ENCODE data around the gene UFC1. TPM values are rescaled to one million over a fixed set of nuclear protein-coding genes. Genes with fewer than 3 reads are reported as not detected.

UFC1 gene
- total and polyA plus RNA-seq, 4 donors: 99.6 to 149 (median 112) TPM

DNA sequence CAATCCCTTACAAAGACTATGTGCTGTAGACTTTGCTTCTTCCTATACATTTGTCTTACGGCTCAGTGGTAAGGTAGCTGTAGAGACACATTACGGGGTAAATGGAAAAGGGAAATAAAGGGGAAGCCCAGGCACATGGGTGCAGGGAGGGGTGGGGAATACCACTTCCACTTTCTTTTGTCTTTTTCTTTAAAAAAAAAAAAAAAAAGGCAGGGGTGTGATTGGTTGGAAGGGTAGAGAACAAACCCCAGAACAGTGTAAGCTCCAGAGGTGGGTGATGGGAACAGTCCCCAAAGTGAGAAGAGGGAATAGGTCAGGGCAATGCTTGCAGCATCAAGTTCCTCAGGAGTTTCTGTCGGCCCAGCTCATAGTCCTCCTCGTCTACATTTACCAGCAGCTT lies 31.9 kb upstream of the UFC1 start:
- Histone ChIP-seq H3K4me3 (no peak overlapping the region), H3K27me3 (ENCODE audit: control insufficient read depth in 3 of 3, insufficient read depth in 3 of 3, low read length in 2 of 3) (no peaks in the 10 kb centered on the region), H3K4me1 (ENCODE audit: control insufficient read depth in 5 of 5, insufficient read depth in 5 of 5, low read length in 5 of 5) (peaks cover 9 to 20% (median 12%) of the 10 kb centered on the region in 5 donors), H3K9me3 (ENCODE audit: control insufficient read depth in 4 of 4, insufficient read depth in 3 of 4, low read length in 3 of 4) (no peaks in the 10 kb centered on the region), H3K9ac (ENCODE audit: insufficient read depth in 1 of 2, low read length in 2 of 2) (no peak overlapping the region), H3K36me3 (ENCODE audit: control insufficient read depth in 4 of 4, insufficient read depth in 4 of 4, low read length in 4 of 4) (peaks cover 19 to 37% (median 30%) of the 10 kb centered on the region in 4 donors), H3K27ac (ENCODE audit: low read depth in 1 of 2, low read length in 1 of 2) (no peak overlapping the region)
- WGBS, 2 donors: 26 to 64% methylated on average over 4 of the region's 4 CpGs
- no peak for DNase-seq
- no peak for TF ChIP-seq CTCF (IDR thresholded peaks at IDR 0.05; ENCODE audit: control extremely low read depth, extremely low read depth)
- ATAC-seq (ENCODE audit: insufficient read depth, low FRiP score): no peak

GRCh38 chr1:161122967-161123366 lies 30.8 kb upstream of the UFC1 start:
- WGBS, 2 donors: 83 to 85% methylated on average over 6 of the region's 6 CpGs
- DNase-seq (no peak), ATAC-seq (ENCODE audit: insufficient read depth, low FRiP score) (no peak)
- Histone ChIP-seq H3K9me3 (ENCODE audit: control insufficient read depth in 4 of 4, insufficient read depth in 3 of 4, low read length in 3 of 4) (no peaks in the 10 kb centered on the region), H3K4me1 (ENCODE audit: control insufficient read depth in 5 of 5, insufficient read depth in 5 of 5, low read length in 5 of 5) (peaks cover 9 to 16% (median 9%) of the 10 kb centered on the region in 5 donors), H3K27me3 (ENCODE audit: control insufficient read depth in 3 of 3, insufficient read depth in 3 of 3, low read length in 2 of 3) (no peaks in the 10 kb centered on the region), H3K4me3 (no peak overlapping the region), H3K27ac (ENCODE audit: low read depth in 1 of 2, low read length in 1 of 2) (no peak overlapping the region), H3K36me3 (ENCODE audit: control insufficient read depth in 4 of 4, insufficient read depth in 4 of 4, low read length in 4 of 4) (peaks cover 20 to 43% (median 37%) of the 10 kb centered on the region in 4 donors), H3K9ac (ENCODE audit: insufficient read depth in 1 of 2, low read length in 2 of 2) (no peak overlapping the region)
- TF ChIP-seq CTCF (IDR thresholded peaks at IDR 0.05; ENCODE audit: control extremely low read depth, extremely low read depth): no peak

DNA sequence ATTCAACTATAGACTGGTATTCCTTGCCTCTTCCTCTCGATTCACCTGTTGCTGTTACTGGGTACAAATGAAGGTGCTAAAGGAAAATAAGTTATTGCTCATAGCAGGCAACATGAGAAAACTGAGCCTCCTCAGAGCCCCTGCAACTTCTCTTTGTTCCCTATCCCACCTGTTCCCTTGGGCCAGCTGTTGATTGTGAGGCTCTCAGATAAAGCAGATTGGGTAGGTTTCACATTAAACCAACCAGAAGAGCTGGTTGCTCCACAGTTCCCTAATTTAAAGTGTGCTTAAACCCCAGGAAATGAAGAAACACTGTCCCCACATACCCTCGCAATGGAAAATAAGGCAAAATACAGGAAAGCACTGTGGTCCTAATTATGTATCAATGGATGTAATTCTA lies 26.1 kb upstream of the UFC1 start:
- DNase-seq (no peak), ATAC-seq (ENCODE audit: insufficient read depth, low FRiP score) (no peak)
- Histone ChIP-seq H3K27me3 (ENCODE audit: control insufficient read depth in 3 of 3, insufficient read depth in 3 of 3, low read length in 2 of 3) (no peaks in the 10 kb centered on the region), H3K4me1 (ENCODE audit: control insufficient read depth in 5 of 5, insufficient read depth in 5 of 5, low read length in 5 of 5) (peaks cover 2 to 22% (median 12%) of the 10 kb centered on the region in 5 donors), H3K9ac (ENCODE audit: insufficient read depth in 1 of 2, low read length in 2 of 2) (peak overlapping the region in 1 of 2 donors; percentile 2), H3K36me3 (ENCODE audit: control insufficient read depth in 4 of 4, insufficient read depth in 4 of 4, low read length in 4 of 4) (peaks cover 18 to 52% (median 31%) of the 10 kb centered on the region in 4 donors), H3K9me3 (ENCODE audit: control insufficient read depth in 4 of 4, insufficient read depth in 3 of 4, low read length in 3 of 4) (no peaks in the 10 kb centered on the region), H3K4me3 (no peak overlapping the region), H3K27ac (ENCODE audit: low read depth in 1 of 2, low read length in 1 of 2) (no peak overlapping the region)
- TF ChIP-seq CTCF (IDR thresholded peaks at IDR 0.05; ENCODE audit: control extremely low read depth, extremely low read depth): no peak
- 52 to 69% methylated on average over 2 of the region's 2 CpGs for WGBS, 2 donors

Measured in lung (tissue), 12 donors.